GM12878 (cell line): ENCODE data around the gene CSAD. TPM values are rescaled to one million over a fixed set of nuclear protein-coding genes. Genes with fewer than 3 reads are reported as not detected.

Source experiments
- BACH1 ChIP-seq: fragments of 450-650 bp; IDR thresholded peaks from 2 replicates; pipeline ENCODE4 v1.6.1; 2017; ENCODE audit warnings: mild to moderate bottlenecking, borderline replicate concordance
- CEBPZ ChIP-seq: fragments of 150-350 bp; IDR thresholded peaks from 2 replicates; pipeline ENCODE4 v1.6.1; 2016; ENCODE audit warnings: low read depth, low read length
- CREM ChIP-seq: IDR thresholded peaks from 2 replicates; pipeline ENCODE4 v1.6.1; 2014; ENCODE audit warnings: antibody characterized with exemption, low read depth
- DPF2 ChIP-seq: fragments of 450-650 bp; IDR thresholded peaks from 2 replicates; pipeline ENCODE4 v1.6.1; 2017; ENCODE audit warnings: mild to moderate bottlenecking
- E2F4 ChIP-seq: IDR thresholded peaks from 2 replicates; pipeline ENCODE4 v1.6.1; 2012; ENCODE audit warnings: low read depth, low read length, improper control_type of control experiment
- E4F1 ChIP-seq: fragments of 450-650 bp; IDR thresholded peaks from 2 replicates; pipeline ENCODE4 v1.6.1; 2018; ENCODE audit warnings: borderline replicate concordance, mild to moderate bottlenecking; ENCODE audit not compliant: partially characterized antibody
- IKZF1 ChIP-seq: fragments of 450-650 bp; conservative IDR thresholded peaks from 2 replicates; pipeline ENCODE4 v1.6.1; 2017; ENCODE audit warnings: antibody characterized with exemption, mild to moderate bottlenecking
- LARP7 ChIP-seq: fragments of 450-650 bp; IDR thresholded peaks from 2 replicates; pipeline ENCODE4 v1.6.1; 2017; ENCODE audit warnings: mild to moderate bottlenecking
- MEF2A ChIP-seq: IDR thresholded peaks from 2 replicates; pipeline ENCODE4 v1.6.1; 2011; ENCODE audit warnings: low read depth, mild to moderate bottlenecking, low read length, moderate library complexity; ENCODE audit not compliant: insufficient read depth
- MYB ChIP-seq: fragments of 150-350 bp; IDR thresholded peaks from 2 replicates; pipeline ENCODE4 v1.6.1; 2014; ENCODE audit warnings: mild to moderate bottlenecking, low read depth, low read length, borderline replicate concordance
- NFYB ChIP-seq: IDR thresholded peaks from 2 replicates; pipeline ENCODE4 v1.6.1; 2011; ENCODE audit warnings: low read depth, mild to moderate bottlenecking, low read length, improper control_type of control experiment, moderate library complexity; ENCODE audit not compliant: insufficient read depth
- PML ChIP-seq: IDR thresholded peaks from 2 replicates; pipeline ENCODE4 v1.6.1; 2012; ENCODE audit warnings: low read length, inconsistent platforms
- RUNX3 ChIP-seq: IDR thresholded peaks from 2 replicates; pipeline ENCODE4 v1.6.1; 2012; ENCODE audit warnings: low read length, inconsistent platforms
- SP1 ChIP-seq: IDR thresholded peaks from one replicate; pipeline ENCODE4 v1.6.1; 2011; ENCODE audit warnings: low read depth, low read length
- TAF1 ChIP-seq: IDR thresholded peaks from 2 replicates; pipeline ENCODE4 v1.6.1; 2011; ENCODE audit warnings: mild to moderate bottlenecking, low read depth, low read length, borderline replicate concordance
- TCF12 ChIP-seq: IDR thresholded peaks from 2 replicates; pipeline ENCODE4 v1.6.1; 2011; ENCODE audit warnings: low read depth, mild to moderate bottlenecking, low read length
- ZBTB11 ChIP-seq: fragments of 450-650 bp; formaldehyde crosslinking; IDR thresholded peaks from 2 replicates; pipeline ENCODE4 v1.5.0; 2022; ENCODE audit warnings: mild to moderate bottlenecking, missing genetic modification characterization
- ZNF384 ChIP-seq: IDR thresholded peaks from 2 replicates; pipeline ENCODE4 v1.6.1; 2012; ENCODE audit warnings: low read depth, mild to moderate bottlenecking, low read length, improper control_type of control experiment, borderline replicate concordance
- polyA plus RNA-seq, 11 experiments: library from polyadenylated mRNA; depleted of rRNA in 4 of 11; unstranded in 6 of 11; stranded (reverse) in 5 of 11; fragments of >200 nt; fragmentation: Nextera tagmentation in 4 of 11; fragmentation: Illumina TruSeq in 1 of 11; extraction: Ambion mirVana in 4 of 11; extraction: Trizol in 1 of 11; gene quantifications; 1 replicate in 1 of 11; 2 replicates in 10 of 11; pipeline versions ENCODE4 v1.2.1 to v1.2.3, GENCODE V29; 2011 to 2016; ENCODE audit warnings: inconsistent platforms in 2 of 11, missing spikeins in 2 of 11, low read depth in 1 of 11
- total RNA-seq, 4 experiments: library from RNA; depleted of rRNA in 3 of 4; stranded (reverse); fragments of >200 nt in 3 of 4; fragmentation: Illumina TruSeq in 1 of 4; extraction: Trizol in 1 of 4; gene quantifications; 2 replicates each; pipeline versions ENCODE4 v1.2.1 to v1.2.3, GENCODE V29; 2013 to 2021

Gene CSAD
- total and polyA plus RNA-seq, 10 of the 15 experiments (the other 5 are each of a cell fraction or from before 2014, with no cell fraction given) = 1.1 to 20.4 (median 6.2) TPM

- TF ChIP-seq E2F4 = no peak
- peak; percentile 34; the same call in 1 of the 2 replicates for TF ChIP-seq BACH1
- no peak for TF ChIP-seq NFYB
- no peak for TF ChIP-seq ZBTB11 (CRISPR knock-in tag)
- TF ChIP-seq E4F1 = no peak
- no peak for TF ChIP-seq SP1
- TF ChIP-seq DPF2 = no peak
- peak; percentile 93 for TF ChIP-seq TAF1
- TF ChIP-seq CEBPZ = no peak
- TF ChIP-seq TCF12 = peak; percentile 75
- TF ChIP-seq PML = peak; percentile 97
- TF ChIP-seq LARP7 = peak; percentile 51; the same call in 1 of the 2 replicates
- TF ChIP-seq MEF2A = no peak
- TF ChIP-seq MYB = no peak
- TF ChIP-seq CREM = peak; percentile 68
- peak; percentile 68 for TF ChIP-seq IKZF1
- TF ChIP-seq RUNX3 = peak; percentile 79
- no peak for TF ChIP-seq ZNF384
Measured at GRCh38 chr12:53207042-53207441, 26.3 kb upstream of the CSAD start, which contains the start of gene ITGB7 (continued).
